SK-N-SH (cell line): Measurements from ENCODE around the gene PEX10. TPM values are rescaled to one million over a fixed set of nuclear protein-coding genes. Genes with fewer than 3 reads are reported as not detected.

Experiments
- CTCF ChIA-PET: fragments of 300-600, 350-600 bp; formaldehyde crosslinking; extraction: SDS; loops from one replicate; lab custom pipeline; 2021; lab: Yijun Ruan, JAX
- POLR2A ChIA-PET: fragments of 350-600 bp; sonication (Branson Sonifier 250); formaldehyde crosslinking; extraction: SDS; loops from one replicate; lab custom pipeline; 2020; ENCODE audit warnings: antibody characterized with exemption, inconsistent platforms; lab: Yijun Ruan, JAX
- DNase-seq: peaks from one replicate; pipeline ENCODE4 v3.0.0; 2012
- H2AFZ ChIP-seq: fragments of 200-600 bp; sonication (generic); 2 replicates; pipeline ENCODE4 v1.8.1; 2016; ENCODE audit warnings: antibody characterized with exemption, mild to moderate bottlenecking, low read depth
- H3F3A ChIP-seq: fragments of 200-600 bp; sonication (generic); replicated peaks from 2 replicates; pipeline ENCODE3; 2016; ENCODE audit warnings: antibody characterized with exemption, mild to moderate bottlenecking; ENCODE audit not compliant: insufficient read depth
- H3K27ac ChIP-seq, 2 experiments: fragments of 200-500 bp in 1 of 2; fragments of 200-600 bp in 1 of 2; sonication (Bioruptor generic) in 1 of 2; sonication (generic), shearing (Covaris generic) in 1 of 2; 2 replicates each; pipeline versions ENCODE4 v1.5.1 to v1.6.1; 2014 to 2016; ENCODE audit warnings: low read depth in 2 of 2, inconsistent platforms in 1 of 2, low read length in 1 of 2, mild to moderate bottlenecking in 1 of 2, mixed read lengths in 1 of 2
- H3K27me3 ChIP-seq: fragments of 200-600 bp; sonication (generic), shearing (Covaris generic); 2 replicates; pipeline ENCODE4 v1.6.1; 2016; ENCODE audit warnings: mixed run types; ENCODE audit not compliant: insufficient read depth
- H3K36me3 ChIP-seq, 2 experiments: fragments of 200-500 bp in 1 of 2; fragments of 200-600 bp in 1 of 2; sonication (Bioruptor generic) in 1 of 2; sonication (generic) in 1 of 2; replicated peaks in 1 of 2; 2 replicates each; pipeline versions ENCODE3 to v1.5.1; 2014 to 2016; ENCODE audit warnings: low read length in 1 of 2, mild to moderate bottlenecking in 1 of 2; ENCODE audit not compliant: insufficient read depth in 2 of 2, control insufficient read depth in 1 of 2
- H3K4me1 ChIP-seq, 2 experiments: fragments of 200-500 bp in 1 of 2; fragments of 200-600 bp in 1 of 2; sonication (Bioruptor generic) in 1 of 2; sonication (generic), shearing (Covaris generic) in 1 of 2; 2 replicates each; pipeline versions ENCODE4 v1.5.1 to v1.6.1; 2014 to 2016; ENCODE audit warnings: low read depth in 1 of 2, low read length in 1 of 2, mixed run types in 1 of 2; ENCODE audit not compliant: insufficient read depth in 2 of 2, control insufficient read depth in 1 of 2
- H3K4me2 ChIP-seq: fragments of 200-600 bp; sonication (generic), shearing (Covaris generic); 2 replicates; pipeline ENCODE4 v1.6.1; 2017; ENCODE audit warnings: mixed run types
- H3K4me3 ChIP-seq, 2 experiments: fragments of 200-500 bp in 1 of 2; fragments of 200-600 bp in 1 of 2; sonication (Bioruptor generic) in 1 of 2; sonication (generic), shearing (Covaris generic) in 1 of 2; 2 replicates each; pipeline versions ENCODE4 v1.5.1 to v1.8.1; 2014 to 2016; ENCODE audit warnings: low read depth in 2 of 2, inconsistent platforms in 1 of 2, low read length in 1 of 2, mild to moderate bottlenecking in 1 of 2, mixed read lengths in 1 of 2, moderate library complexity in 1 of 2
- H3K79me2 ChIP-seq: fragments of 200-600 bp; sonication (generic); 2 replicates; pipeline ENCODE4 v1.8.1; 2017; ENCODE audit warnings: mild to moderate bottlenecking; ENCODE audit not compliant: insufficient read depth
- H3K9ac ChIP-seq: fragments of 200-600 bp; sonication (generic); 2 replicates; pipeline ENCODE4 v1.6.1; 2017; ENCODE audit warnings: mixed run types
- H3K9me2 ChIP-seq: fragments of 200-600 bp; sonication (generic); 2 replicates; pipeline ENCODE4 v1.6.1; 2017; ENCODE audit warnings: mixed run types
- H3K9me3 ChIP-seq: fragments of 200-600 bp; sonication (generic); 2 replicates; pipeline ENCODE4 v1.6.1; 2017; ENCODE audit warnings: mixed run types, mild to moderate bottlenecking, moderate library complexity
- H4K20me1 ChIP-seq: fragments of 200-600 bp; sonication (generic); 2 replicates; pipeline ENCODE4 v1.6.1; 2017; ENCODE audit warnings: mild to moderate bottlenecking, mixed run types; ENCODE audit not compliant: insufficient read depth
- CHD2 ChIP-seq: fragments of 150-350 bp; IDR thresholded peaks from 2 replicates; pipeline ENCODE4 v1.6.1; 2018; ENCODE audit warnings: low read length; ENCODE audit not compliant: partially characterized antibody
- ELF1 ChIP-seq: IDR thresholded peaks from 2 replicates; pipeline ENCODE4 v1.4.0; 2012
- EP300 ChIP-seq, 2 experiments: IDR thresholded peaks; 2 replicates each; pipeline versions ENCODE4 v1.4.0 to v1.6.1; 2012; ENCODE audit warnings: borderline replicate concordance in 1 of 2, low read depth in 1 of 2, low read length in 1 of 2
- FOSL2 ChIP-seq: IDR thresholded peaks from 2 replicates; pipeline ENCODE4 v1.4.0; 2012; ENCODE audit warnings: low read depth, mild to moderate bottlenecking, moderate library complexity, borderline replicate concordance
- NFIC ChIP-seq: IDR thresholded peaks from 2 replicates; pipeline ENCODE4 v1.4.0; 2012; ENCODE audit warnings: borderline replicate concordance
- POLR2AphosphoS5 ChIP-seq: IDR thresholded peaks from 2 replicates; pipeline ENCODE4 v1.6.1; 2012; ENCODE audit warnings: low read depth, low read length
- RAD21 ChIP-seq: IDR thresholded peaks from 2 replicates; pipeline ENCODE4 v1.6.1; 2012; ENCODE audit warnings: mild to moderate bottlenecking, low read length
- RCOR1 ChIP-seq: fragments of 150-350 bp; IDR thresholded peaks from 2 replicates; pipeline ENCODE4 v1.6.1; 2017; ENCODE audit warnings: antibody characterized with exemption, low read length
- RFX5 ChIP-seq: IDR thresholded peaks from 2 replicates; pipeline ENCODE4 v1.6.1; 2012; ENCODE audit warnings: mild to moderate bottlenecking, improper control_type of control experiment, low read length
- RXRA ChIP-seq: IDR thresholded peaks from 2 replicates; pipeline ENCODE4 v1.4.0; 2012; ENCODE audit warnings: low read depth, mild to moderate bottlenecking, borderline replicate concordance
- SIN3A ChIP-seq: IDR thresholded peaks from 2 replicates; pipeline ENCODE4 v1.6.1; 2012; ENCODE audit warnings: low read depth, mild to moderate bottlenecking, low read length, moderate library complexity, borderline replicate concordance
- SMC3 ChIP-seq: IDR thresholded peaks from 2 replicates; pipeline ENCODE4 v1.6.1; 2012; ENCODE audit warnings: low read depth, low read length, improper control_type of control experiment
- TAF1 ChIP-seq: IDR thresholded peaks from 2 replicates; pipeline ENCODE4 v1.6.1; 2012; ENCODE audit warnings: low read depth, mild to moderate bottlenecking, low read length, moderate library complexity, borderline replicate concordance
- TCF12 ChIP-seq: IDR thresholded peaks from 2 replicates; pipeline ENCODE4 v1.4.0; 2012
- TEAD4 ChIP-seq: IDR thresholded peaks from 2 replicates; pipeline ENCODE4 v1.4.0; 2012; ENCODE audit warnings: mild to moderate bottlenecking, borderline replicate concordance; ENCODE audit not compliant: insufficient read depth
- YY1 ChIP-seq: IDR thresholded peaks from 2 replicates; pipeline ENCODE4 v1.4.0; 2012; ENCODE audit warnings: low read depth, mild to moderate bottlenecking
- WGBS: methylation state at CpG from one replicate; pipeline ENCODE4 v1.1.6; 2017; ENCODE audit warnings: low lambda C conversion rate; 5-methylcytosine and 5-hydroxymethylcytosine counted together
- polyA plus RNA-seq, 3 experiments: library from polyadenylated mRNA; depleted of rRNA; stranded (reverse); fragments of >200 nt; gene quantifications; 2 replicates each; pipeline ENCODE4 v1.2.3, GENCODE V29; 2012
- TF ChIP-seq, protein P1 (sequence below): fragments of 200-600 bp; sonication (generic); IDR thresholded peaks from 2 replicates; pipeline ENCODE4 v1.6.1; 2017; ENCODE audit warnings: antibody characterized with exemption, mild to moderate bottlenecking, moderate library complexity
- TF ChIP-seq, protein P2 (sequence below): IDR thresholded peaks from 2 replicates; pipeline ENCODE4 v1.4.0; 2012; ENCODE audit warnings: low read depth, borderline replicate concordance
- TF ChIP-seq, protein P3 (sequence below): IDR thresholded peaks from 2 replicates; pipeline ENCODE4; 2012
- TF ChIP-seq, protein P4 (sequence below): IDR thresholded peaks from 2 replicates; pipeline ENCODE4 v1.4.0; 2012; ENCODE audit warnings: low read depth, borderline replicate concordance
- TF ChIP-seq, protein P5 (sequence below): fragments of 150-350 bp; IDR thresholded peaks from 2 replicates; pipeline ENCODE4 v1.6.1; 2016; ENCODE audit warnings: mild to moderate bottlenecking, low read depth, low read length

Gene PEX10
- polyA plus RNA-seq, 1 of the 3 experiments (the other 2 are of a cell fraction), result 28.6 TPM

DNA sequence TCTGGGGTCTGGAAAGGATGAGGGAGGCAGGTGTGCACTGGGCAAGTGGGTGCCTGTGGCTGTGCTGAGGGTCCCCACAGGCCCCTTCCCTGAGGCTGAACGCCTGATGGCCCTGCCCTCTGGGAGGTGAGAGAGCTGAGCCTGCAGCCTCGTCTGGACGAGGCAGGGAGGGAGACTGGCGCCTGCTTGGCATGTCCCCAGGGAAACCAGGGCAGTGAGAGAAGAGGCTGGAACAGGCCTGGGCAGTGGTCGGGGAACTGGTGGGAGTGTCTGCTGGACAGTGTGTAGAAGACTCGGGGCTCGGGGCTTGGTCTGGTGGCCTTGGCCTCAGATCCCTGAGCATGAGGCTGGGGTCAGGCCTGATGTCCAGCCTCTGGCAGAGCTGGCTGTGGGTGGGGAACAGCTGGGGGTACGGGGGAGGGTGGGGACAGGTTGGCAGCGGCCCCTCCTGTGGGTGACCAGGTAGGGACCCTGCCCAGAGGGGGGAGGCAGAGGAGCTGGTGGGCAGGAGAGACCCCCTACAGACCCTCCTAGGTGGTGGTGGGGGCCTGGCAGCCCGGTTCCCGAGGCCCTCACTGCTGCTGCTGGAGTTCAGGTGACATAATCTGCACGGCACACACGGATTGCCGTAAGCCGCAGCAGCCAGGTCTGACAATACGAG lies 32.9 kb upstream of the PEX10 start:
- 43% methylated on average over 11 of the region's 16 CpGs for WGBS
- no peaks in the 10 kb centered on the region for H3K36me3 ChIP-seq
- no peak overlapping the region for H3K9ac ChIP-seq
- DNase-seq, result no peak
- no peak overlapping the region for H3K4me2 ChIP-seq
- peaks cover 9% of the 10 kb centered on the region; the same call in 1 of the 2 replicates for H3K27me3 ChIP-seq
- TF ChIP-seq, protein P1, sequence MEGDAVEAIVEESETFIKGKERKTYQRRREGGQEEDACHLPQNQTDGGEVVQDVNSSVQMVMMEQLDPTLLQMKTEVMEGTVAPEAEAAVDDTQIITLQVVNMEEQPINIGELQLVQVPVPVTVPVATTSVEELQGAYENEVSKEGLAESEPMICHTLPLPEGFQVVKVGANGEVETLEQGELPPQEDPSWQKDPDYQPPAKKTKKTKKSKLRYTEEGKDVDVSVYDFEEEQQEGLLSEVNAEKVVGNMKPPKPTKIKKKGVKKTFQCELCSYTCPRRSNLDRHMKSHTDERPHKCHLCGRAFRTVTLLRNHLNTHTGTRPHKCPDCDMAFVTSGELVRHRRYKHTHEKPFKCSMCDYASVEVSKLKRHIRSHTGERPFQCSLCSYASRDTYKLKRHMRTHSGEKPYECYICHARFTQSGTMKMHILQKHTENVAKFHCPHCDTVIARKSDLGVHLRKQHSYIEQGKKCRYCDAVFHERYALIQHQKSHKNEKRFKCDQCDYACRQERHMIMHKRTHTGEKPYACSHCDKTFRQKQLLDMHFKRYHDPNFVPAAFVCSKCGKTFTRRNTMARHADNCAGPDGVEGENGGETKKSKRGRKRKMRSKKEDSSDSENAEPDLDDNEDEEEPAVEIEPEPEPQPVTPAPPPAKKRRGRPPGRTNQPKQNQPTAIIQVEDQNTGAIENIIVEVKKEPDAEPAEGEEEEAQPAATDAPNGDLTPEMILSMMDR, result no peak
- no peak for TF ChIP-seq RFX5
- no peak for TF ChIP-seq POLR2AphosphoS5
- no peak for TF ChIP-seq ELF1
- TF ChIP-seq, protein P2, sequence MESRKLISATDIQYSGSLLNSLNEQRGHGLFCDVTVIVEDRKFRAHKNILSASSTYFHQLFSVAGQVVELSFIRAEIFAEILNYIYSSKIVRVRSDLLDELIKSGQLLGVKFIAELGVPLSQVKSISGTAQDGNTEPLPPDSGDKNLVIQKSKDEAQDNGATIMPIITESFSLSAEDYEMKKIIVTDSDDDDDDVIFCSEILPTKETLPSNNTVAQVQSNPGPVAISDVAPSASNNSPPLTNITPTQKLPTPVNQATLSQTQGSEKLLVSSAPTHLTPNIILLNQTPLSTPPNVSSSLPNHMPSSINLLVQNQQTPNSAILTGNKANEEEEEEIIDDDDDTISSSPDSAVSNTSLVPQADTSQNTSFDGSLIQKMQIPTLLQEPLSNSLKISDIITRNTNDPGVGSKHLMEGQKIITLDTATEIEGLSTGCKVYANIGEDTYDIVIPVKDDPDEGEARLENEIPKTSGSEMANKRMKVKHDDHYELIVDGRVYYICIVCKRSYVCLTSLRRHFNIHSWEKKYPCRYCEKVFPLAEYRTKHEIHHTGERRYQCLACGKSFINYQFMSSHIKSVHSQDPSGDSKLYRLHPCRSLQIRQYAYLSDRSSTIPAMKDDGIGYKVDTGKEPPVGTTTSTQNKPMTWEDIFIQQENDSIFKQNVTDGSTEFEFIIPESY, result no peak
- TF ChIP-seq TCF12, result no peak
- TF ChIP-seq NFIC, result no peak
- no peak for TF ChIP-seq RCOR1
- TF ChIP-seq TEAD4, result no peak
- no peak for TF ChIP-seq FOSL2
- no peak for TF ChIP-seq CHD2
- no peaks in the 10 kb centered on the region for H3F3A ChIP-seq
- no peak overlapping the region for H3K27ac ChIP-seq
- no peaks in the 10 kb centered on the region for H3K4me1 ChIP-seq
- H2AFZ ChIP-seq, result no peak overlapping the region
- ChIA-PET POLR2A (no interaction called here), CTCF (interaction anchor here (0.8 to 1.2 kb wide), 3 partner anchors 12 to 30 kb away, joined by 3 to 5 read pairs (median 3); no protein-coding TSS in a partner anchor)
- no peaks in the 10 kb centered on the region for H3K9me2 ChIP-seq
- H4K20me1 ChIP-seq, result no peaks in the 10 kb centered on the region
- no peaks in the 10 kb centered on the region for H3K9me3 ChIP-seq
- H3K4me3 ChIP-seq, result no peak overlapping the region
- H3K79me2 ChIP-seq, result no peaks in the 10 kb centered on the region

DNA sequence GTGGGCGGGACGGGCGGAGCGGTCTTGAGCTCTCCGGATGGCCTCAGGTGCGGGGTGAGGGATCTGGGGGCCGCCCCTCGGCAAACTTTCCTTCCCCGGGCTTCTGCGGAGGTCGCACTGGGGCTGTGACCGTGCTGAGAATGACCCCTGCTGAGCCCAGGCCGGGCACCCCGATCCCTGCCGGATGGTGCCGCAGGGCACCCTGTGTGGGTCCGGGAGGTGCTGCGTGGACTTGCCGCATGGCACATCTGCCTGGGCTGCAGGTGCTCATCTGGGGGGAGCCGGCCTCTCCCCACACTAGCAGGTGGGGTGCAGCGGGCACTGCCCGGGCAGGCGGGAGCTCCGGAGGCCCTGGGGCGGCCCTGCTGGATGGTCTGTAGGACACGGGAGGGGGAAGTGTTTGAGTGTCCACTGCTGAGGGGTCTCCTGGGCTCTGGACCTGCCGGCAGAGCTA lies 31.8 kb upstream of the PEX10 start:
- WGBS, result no CpG with 5 or more reads among the region's 27 CpGs
- peaks cover 9% of the 10 kb centered on the region; the same call in 1 of the 2 replicates for H3K27me3 ChIP-seq
- H3K36me3 ChIP-seq, result no peaks in the 10 kb centered on the region
- H3K9me2 ChIP-seq, result no peaks in the 10 kb centered on the region
- no peaks in the 10 kb centered on the region for H3K79me2 ChIP-seq
- H3K4me2 ChIP-seq, result no peak overlapping the region
- H3K9me3 ChIP-seq, result no peaks in the 10 kb centered on the region
- CTCF ChIA-PET, result interaction anchor here (0.8 to 1.2 kb wide), 4 partner anchors 12 to 103 kb away, joined by 3 to 7 read pairs (median 4); no protein-coding TSS in a partner anchor
- no peaks in the 10 kb centered on the region for H4K20me1 ChIP-seq
- POLR2A ChIA-PET, result no interaction called here
- no peaks in the 10 kb centered on the region for H3F3A ChIP-seq
- H3K4me1 ChIP-seq, result no peaks in the 10 kb centered on the region
- no peak overlapping the region for H3K27ac ChIP-seq
- no peak for DNase-seq
- no peak overlapping the region; a peak in 1 of 4 replicates for H3K4me3 ChIP-seq
- no peak overlapping the region for H2AFZ ChIP-seq
- H3K9ac ChIP-seq, result no peak overlapping the region
- TF ChIP-seq SMC3 (no peak), POLR2AphosphoS5 (no peak), RAD21 (no peak), RXRA (no peak), FOSL2 (no peak), TEAD4 (no peak), YY1 (no peak), EP300 (IDR thresholded peaks at IDR 0.05; ENCODE audit: borderline replicate concordance in 1 of 2, low read depth in 1 of 2, low read length in 1 of 2) (no peak), RFX5 (no peak), SIN3A (no peak), TAF1 (no peak), CHD2 (no peak)
- TF ChIP-seq, protein P3, sequence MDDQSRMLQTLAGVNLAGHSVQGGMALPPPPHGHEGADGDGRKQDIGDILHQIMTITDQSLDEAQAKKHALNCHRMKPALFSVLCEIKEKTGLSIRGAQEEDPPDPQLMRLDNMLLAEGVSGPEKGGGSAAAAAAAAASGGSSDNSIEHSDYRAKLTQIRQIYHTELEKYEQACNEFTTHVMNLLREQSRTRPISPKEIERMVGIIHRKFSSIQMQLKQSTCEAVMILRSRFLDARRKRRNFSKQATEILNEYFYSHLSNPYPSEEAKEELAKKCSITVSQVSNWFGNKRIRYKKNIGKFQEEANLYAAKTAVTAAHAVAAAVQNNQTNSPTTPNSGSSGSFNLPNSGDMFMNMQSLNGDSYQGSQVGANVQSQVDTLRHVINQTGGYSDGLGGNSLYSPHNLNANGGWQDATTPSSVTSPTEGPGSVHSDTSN, result no peak
- TF ChIP-seq, protein P4, sequence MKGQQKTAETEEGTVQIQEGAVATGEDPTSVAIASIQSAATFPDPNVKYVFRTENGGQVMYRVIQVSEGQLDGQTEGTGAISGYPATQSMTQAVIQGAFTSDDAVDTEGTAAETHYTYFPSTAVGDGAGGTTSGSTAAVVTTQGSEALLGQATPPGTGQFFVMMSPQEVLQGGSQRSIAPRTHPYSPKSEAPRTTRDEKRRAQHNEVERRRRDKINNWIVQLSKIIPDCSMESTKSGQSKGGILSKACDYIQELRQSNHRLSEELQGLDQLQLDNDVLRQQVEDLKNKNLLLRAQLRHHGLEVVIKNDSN, result no peak
- TF ChIP-seq, protein P5, sequence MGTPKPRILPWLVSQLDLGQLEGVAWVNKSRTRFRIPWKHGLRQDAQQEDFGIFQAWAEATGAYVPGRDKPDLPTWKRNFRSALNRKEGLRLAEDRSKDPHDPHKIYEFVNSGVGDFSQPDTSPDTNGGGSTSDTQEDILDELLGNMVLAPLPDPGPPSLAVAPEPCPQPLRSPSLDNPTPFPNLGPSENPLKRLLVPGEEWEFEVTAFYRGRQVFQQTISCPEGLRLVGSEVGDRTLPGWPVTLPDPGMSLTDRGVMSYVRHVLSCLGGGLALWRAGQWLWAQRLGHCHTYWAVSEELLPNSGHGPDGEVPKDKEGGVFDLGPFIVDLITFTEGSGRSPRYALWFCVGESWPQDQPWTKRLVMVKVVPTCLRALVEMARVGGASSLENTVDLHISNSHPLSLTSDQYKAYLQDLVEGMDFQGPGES, result no peak
